HUES6 (cell line): ENCODE results near the gene NAB2.

Experiments used
- H3K27ac ChIP-seq: 2 replicates; pipeline ENCODE4 v1.7.0; 2013; ENCODE audit warnings: low read depth, mild to moderate bottlenecking, low read length, inconsistent platforms
- H3K27me3 ChIP-seq: 2 replicates; pipeline ENCODE4 v1.6.1; 2013; ENCODE audit warnings: low read length; ENCODE audit not compliant: control insufficient read depth, insufficient read depth
- H3K36me3 ChIP-seq: 2 replicates; pipeline ENCODE4 v1.6.1; 2013; ENCODE audit warnings: low read length; ENCODE audit not compliant: control insufficient read depth, insufficient read depth
- H3K4me1 ChIP-seq: 2 replicates; pipeline ENCODE4 v1.6.1; 2013; ENCODE audit warnings: low read length; ENCODE audit not compliant: control insufficient read depth, insufficient read depth
- H3K4me3 ChIP-seq: 2 replicates; pipeline ENCODE4 v1.5.1; 2013; ENCODE audit warnings: low read depth, low read length
- H3K9ac ChIP-seq: one replicate; pipeline ENCODE4 v1.6.1; 2013; ENCODE audit warnings: mild to moderate bottlenecking, low read length
- H3K9me3 ChIP-seq: 2 replicates; pipeline ENCODE4 v1.6.1; 2013; ENCODE audit warnings: low read depth, low read length; ENCODE audit not compliant: control insufficient read depth, insufficient read depth

The NAB2 gene, protein sequence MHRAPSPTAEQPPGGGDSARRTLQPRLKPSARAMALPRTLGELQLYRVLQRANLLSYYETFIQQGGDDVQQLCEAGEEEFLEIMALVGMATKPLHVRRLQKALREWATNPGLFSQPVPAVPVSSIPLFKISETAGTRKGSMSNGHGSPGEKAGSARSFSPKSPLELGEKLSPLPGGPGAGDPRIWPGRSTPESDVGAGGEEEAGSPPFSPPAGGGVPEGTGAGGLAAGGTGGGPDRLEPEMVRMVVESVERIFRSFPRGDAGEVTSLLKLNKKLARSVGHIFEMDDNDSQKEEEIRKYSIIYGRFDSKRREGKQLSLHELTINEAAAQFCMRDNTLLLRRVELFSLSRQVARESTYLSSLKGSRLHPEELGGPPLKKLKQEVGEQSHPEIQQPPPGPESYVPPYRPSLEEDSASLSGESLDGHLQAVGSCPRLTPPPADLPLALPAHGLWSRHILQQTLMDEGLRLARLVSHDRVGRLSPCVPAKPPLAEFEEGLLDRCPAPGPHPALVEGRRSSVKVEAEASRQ

GRCh38 chr12:57088354-57089270, at the start of gene NAB2:
TSS of gene NAB2 (plus strand) at chr12:57089114. CDS start at chr12:57089272, 158 bp downstream.
- no peaks in the 10 kb centered on the region for H3K9me3 ChIP-seq
- peak within 1 kb of the TSS; percentile 90 for H3K4me3 ChIP-seq
- peaks cover 23% of the 10 kb centered on the region for H3K36me3 ChIP-seq
- peak within 1 kb of the TSS; percentile 96 for H3K9ac ChIP-seq
- H3K27me3 ChIP-seq: no peaks in the 10 kb centered on the region
- peak within 1 kb of the TSS; percentile 87; the same call in 1 of the 2 replicates for H3K27ac ChIP-seq
- peaks cover 27% of the 10 kb centered on the region for H3K4me1 ChIP-seq

GRCh38 chr12:57040211-57040610, 48.7 kb upstream of the NAB2 start:
- Histone ChIP-seq H3K9me3 (no peaks in the 10 kb centered on the region), H3K9ac (no peak overlapping the region), H3K36me3 (no peaks in the 10 kb centered on the region), H3K4me3 (no peak overlapping the region), H3K27ac (no peak overlapping the region), H3K27me3 (peaks cover 2% of the 10 kb centered on the region; the same call in 1 of the 2 replicates), H3K4me1 (no peaks in the 10 kb centered on the region)

- Histone ChIP-seq H3K9ac (no peak overlapping the region), H3K27ac (no peak overlapping the region), H3K4me1 (no peaks in the 10 kb centered on the region), H3K36me3 (no peaks in the 10 kb centered on the region), H3K4me3 (no peak overlapping the region), H3K27me3 (peaks cover 2% of the 10 kb centered on the region; the same call in 1 of the 2 replicates), H3K9me3 (no peaks in the 10 kb centered on the region)
Observed at GRCh38 chr12:57040750-57041149, 48.2 kb upstream of the NAB2 start.

DNA sequence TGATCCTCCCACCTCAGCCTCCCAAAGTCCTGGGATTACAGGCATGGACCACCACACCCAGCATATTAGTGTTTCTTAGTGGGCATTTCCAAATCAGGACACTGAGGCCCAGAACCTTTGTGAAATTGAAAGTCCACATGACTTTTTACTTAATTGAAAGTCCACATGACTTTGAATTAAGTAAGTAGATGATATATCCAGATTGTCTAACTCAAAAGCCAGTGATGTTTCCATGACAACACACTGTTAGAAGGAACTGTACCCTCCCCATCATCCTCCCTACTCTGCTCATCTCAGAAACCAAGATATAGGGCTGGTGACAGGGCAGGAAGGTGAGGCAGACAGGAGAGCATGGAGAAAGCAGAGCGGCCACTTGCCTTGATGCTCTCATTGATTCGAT, 46.2 kb upstream of the NAB2 start:
- Histone ChIP-seq H3K36me3 (no peaks in the 10 kb centered on the region), H3K4me1 (no peaks in the 10 kb centered on the region), H3K4me3 (no peak overlapping the region), H3K27me3 (peaks cover 11% of the 10 kb centered on the region; the same call in 1 of the 2 replicates), H3K9ac (no peak overlapping the region), H3K9me3 (no peaks in the 10 kb centered on the region), H3K27ac (no peak overlapping the region)

DNA sequence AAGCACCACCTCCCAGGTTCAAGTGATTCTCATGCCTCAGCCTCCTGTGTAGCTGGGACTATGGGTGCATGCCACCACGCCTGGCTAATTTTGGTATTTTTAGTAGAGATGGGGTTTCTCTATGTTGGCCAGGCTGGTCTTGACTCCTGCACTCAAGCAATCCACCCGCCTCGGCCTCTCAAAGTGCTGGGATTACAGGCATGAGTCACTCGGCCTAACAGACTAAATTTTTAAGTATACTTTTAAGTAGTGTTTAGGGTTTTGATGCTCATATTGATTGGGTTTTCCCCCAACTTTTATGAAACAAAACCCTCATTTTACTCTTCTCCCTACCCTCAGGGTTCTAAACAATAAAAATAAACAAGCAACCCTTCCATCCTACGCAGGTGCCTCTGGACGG, 44.4 kb upstream of the NAB2 start:
- no peak overlapping the region for H3K27ac ChIP-seq
- H3K4me1 ChIP-seq: no peaks in the 10 kb centered on the region

DNA sequence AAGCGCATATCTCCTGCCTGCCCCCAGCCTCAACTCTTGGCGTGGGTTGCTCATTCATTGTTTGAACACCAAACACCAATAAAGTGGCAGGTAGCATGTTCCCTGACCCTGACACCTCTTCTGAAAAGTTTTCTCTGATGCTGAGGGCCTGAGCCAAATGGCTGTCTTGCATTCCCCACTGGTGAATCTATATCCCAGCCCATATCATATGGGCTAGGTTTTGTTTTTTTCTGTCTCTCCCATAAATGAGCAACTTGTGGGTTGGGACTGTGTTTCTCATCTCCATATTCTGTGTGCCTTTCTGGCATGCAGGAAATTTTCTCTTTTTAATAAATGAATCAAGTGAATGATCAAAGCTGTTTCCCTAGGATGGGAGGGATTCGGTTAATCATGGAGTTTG, 44.0 kb upstream of the NAB2 start:
- H3K36me3 ChIP-seq: no peaks in the 10 kb centered on the region
- no peak overlapping the region for H3K27ac ChIP-seq
- peaks cover 11% of the 10 kb centered on the region; the same call in 1 of the 2 replicates for H3K27me3 ChIP-seq
- H3K9me3 ChIP-seq: no peaks in the 10 kb centered on the region
- H3K9ac ChIP-seq: no peak overlapping the region
- H3K4me3 ChIP-seq: no peak overlapping the region
- no peaks in the 10 kb centered on the region for H3K4me1 ChIP-seq

More for the DNA sequence above, 44.4 kb upstream of the NAB2 start:
- no peaks in the 10 kb centered on the region for H3K36me3 ChIP-seq
- no peaks in the 10 kb centered on the region for H3K9me3 ChIP-seq
- H3K9ac ChIP-seq: no peak overlapping the region
- no peak overlapping the region for H3K4me3 ChIP-seq
- peaks cover 11% of the 10 kb centered on the region; the same call in 1 of the 2 replicates for H3K27me3 ChIP-seq

DNA sequence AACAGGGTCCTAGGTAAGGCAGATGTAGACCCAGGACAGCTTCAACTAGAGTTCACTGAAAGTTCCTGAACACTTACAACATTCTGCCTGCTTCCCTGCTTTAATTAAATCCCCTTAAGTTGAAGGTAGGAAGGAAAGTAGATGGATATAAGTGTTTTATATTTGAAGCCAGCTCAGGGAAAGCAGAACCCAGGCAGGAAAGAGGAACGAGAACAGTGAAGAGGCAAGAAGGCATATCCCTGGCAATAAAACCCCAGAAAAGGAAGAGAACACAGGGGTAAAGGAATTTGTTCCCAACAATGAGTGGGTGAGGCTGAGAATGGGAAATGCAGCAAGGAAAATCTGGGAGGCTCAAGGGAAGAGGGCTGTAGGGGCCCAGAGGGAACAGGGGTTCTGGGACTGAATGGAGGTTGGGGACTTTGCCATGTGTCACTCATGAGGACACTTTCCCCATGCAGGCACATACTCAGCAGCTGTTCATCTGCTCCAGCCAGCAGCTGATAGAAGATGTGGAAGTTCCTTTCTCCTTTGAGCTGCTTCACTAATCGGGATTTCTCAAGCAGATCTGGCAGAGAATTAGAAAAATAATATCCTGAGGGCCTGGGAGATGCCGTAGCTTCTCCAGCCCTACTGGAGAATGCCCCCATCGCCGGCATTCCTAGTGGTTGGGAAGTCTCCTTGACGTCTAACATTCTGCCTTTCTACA, 42.7 kb upstream of the NAB2 start:
- Histone ChIP-seq H3K36me3 (no peaks in the 10 kb centered on the region), H3K27ac (no peak overlapping the region), H3K4me1 (no peaks in the 10 kb centered on the region), H3K27me3 (peaks cover 11% of the 10 kb centered on the region; the same call in 1 of the 2 replicates), H3K4me3 (no peak overlapping the region), H3K9ac (no peak overlapping the region), H3K9me3 (no peaks in the 10 kb centered on the region)

DNA sequence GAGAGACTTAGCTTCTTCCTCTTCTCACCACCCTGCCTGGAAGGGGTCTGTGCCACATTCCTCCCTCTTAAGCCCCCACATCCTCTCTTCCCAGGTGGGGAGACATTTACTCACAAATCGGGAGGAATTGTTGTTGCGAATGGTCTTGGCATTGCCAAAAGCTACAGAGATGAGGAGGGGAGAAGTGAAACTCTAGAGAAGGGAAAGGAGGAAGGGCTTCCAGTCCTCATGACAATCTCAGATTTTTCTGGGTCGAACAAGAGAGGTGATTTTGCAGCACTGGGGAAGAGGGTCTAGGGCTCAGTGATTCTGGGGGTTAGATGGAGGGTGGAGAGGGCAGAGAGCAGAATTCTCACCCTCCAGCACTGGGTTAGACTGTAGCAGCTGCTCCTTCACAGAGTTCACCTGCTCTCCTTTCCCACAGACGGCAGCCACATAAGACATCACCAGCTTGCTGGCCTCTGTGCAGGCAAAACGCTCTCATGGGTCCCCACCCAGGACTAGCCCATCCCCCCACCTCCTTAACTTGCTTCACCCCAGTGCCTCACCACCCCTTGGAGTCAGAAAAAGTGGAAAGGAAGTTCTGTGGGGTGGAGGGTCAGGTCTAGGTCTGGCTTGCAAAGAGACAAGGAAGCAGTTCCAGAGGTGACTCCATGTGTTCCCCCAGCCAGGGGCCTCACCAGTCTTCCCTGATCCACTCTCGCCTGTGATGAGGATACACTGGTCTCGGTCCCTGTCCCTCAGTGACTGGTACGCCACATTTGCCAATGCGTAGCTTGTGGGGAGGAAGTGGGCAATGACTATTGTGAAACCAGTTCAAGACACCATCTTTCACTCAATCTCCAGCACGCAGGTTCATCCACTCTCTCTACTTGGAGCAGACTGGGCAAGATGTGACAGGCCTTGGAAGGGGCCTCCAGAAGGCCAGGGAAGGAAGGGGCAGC, 41.7 kb upstream of the NAB2 start:
- H3K4me3 ChIP-seq: no peak overlapping the region
- no peak overlapping the region for H3K27ac ChIP-seq
- no peaks in the 10 kb centered on the region for H3K9me3 ChIP-seq
- H3K4me1 ChIP-seq: no peaks in the 10 kb centered on the region
- peaks cover 11% of the 10 kb centered on the region; the same call in 1 of the 2 replicates for H3K27me3 ChIP-seq
- no peak overlapping the region for H3K9ac ChIP-seq
- no peaks in the 10 kb centered on the region for H3K36me3 ChIP-seq

GRCh38 chr12:57047981-57048380, 40.9 kb upstream of the NAB2 start:
- H3K4me3 ChIP-seq: no peak overlapping the region
- H3K27ac ChIP-seq: no peak overlapping the region
- H3K27me3 ChIP-seq: peaks cover 9% of the 10 kb centered on the region; the same call in 1 of the 2 replicates
- H3K9ac ChIP-seq: no peak overlapping the region
- H3K4me1 ChIP-seq: no peaks in the 10 kb centered on the region
- H3K36me3 ChIP-seq: no peaks in the 10 kb centered on the region
- H3K9me3 ChIP-seq: no peaks in the 10 kb centered on the region
